Activated CD4-positive, alpha-beta T cell treated with anti-CD3 and anti-CD28 coated beads, Interleukin-2, amount 10 ng/mL, durations not matched to agents 24 days and 14 days (primary cell): ENCODE data around the gene SSX4B. TPM values are rescaled to one million over a fixed set of nuclear protein-coding genes. Genes with fewer than 3 reads are reported as not detected.
"Not testable (repeated sequence)": the region's sequence is repeated elsewhere in the genome, so short reads cannot be mapped to it uniquely, and the experiment has no call there.

Source experiments
- DNase-seq: peaks from one replicate; pipeline ENCODE4 v3.0.0; 2022
- H3K27ac Mint-ChIP-seq: one replicate; pipeline ENCODE4 v1.8.0; 2022; ENCODE audit warnings: mild to moderate bottlenecking, mixed read lengths
- H3K27me3 Mint-ChIP-seq: one replicate; pipeline ENCODE4 v1.8.0; 2022; ENCODE audit warnings: mixed read lengths
- H3K36me3 Mint-ChIP-seq: one replicate; pipeline ENCODE4 v1.8.0; 2022; ENCODE audit warnings: low read depth, mild to moderate bottlenecking, mixed read lengths
- H3K4me1 Mint-ChIP-seq: one replicate; pipeline ENCODE4 v1.8.0; 2021; ENCODE audit warnings: mixed read lengths
- H3K4me3 Mint-ChIP-seq: one replicate; pipeline ENCODE4 v1.8.0; 2022; ENCODE audit warnings: mild to moderate bottlenecking, moderate library complexity, mixed read lengths
- H3K9me3 Mint-ChIP-seq: one replicate; pipeline ENCODE4 v1.8.0; 2021; ENCODE audit warnings: mixed read lengths
- intact Hi-C: fragments of 100-400 bp; cut with micrococcal nuclease; formaldehyde crosslinking; loops from one replicate; pipeline ENCODE4 v1.15.1; 2023
- total RNA-seq: library from RNA; stranded (reverse); gene quantifications from 2 replicates; pipeline ENCODE4 v1.2.3, GENCODE V29; 2022

The SSX4B gene, protein sequence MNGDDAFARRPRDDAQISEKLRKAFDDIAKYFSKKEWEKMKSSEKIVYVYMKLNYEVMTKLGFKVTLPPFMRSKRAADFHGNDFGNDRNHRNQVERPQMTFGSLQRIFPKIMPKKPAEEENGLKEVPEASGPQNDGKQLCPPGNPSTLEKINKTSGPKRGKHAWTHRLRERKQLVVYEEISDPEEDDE
- not detected in 2 replicates for total RNA-seq

DNA sequence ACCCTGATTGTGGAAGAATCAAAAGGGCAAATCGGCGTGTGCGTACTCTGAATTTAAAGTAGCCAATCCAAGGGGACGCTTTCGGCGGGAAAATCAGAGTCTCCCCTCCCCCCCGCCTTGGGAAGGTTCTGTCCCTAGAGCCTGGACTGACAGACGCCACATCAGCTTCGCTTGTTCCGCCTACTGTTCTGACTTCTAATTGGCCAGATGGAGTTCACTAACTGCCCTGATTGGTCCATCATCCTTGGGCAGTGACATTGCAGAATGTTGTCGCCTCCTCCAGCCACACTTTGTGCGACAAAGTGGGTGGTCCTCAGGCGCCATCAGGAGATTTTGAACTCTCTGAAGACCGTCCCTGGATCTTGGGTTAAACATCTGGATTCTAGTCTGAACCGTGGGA lies at the start of gene SSX4B:
Gene SSX4B (minus strand): TSS at position 101 of the 400 bp plus-strand sequence. CDS start 588 bp downstream, outside the sequence.
- H3K27me3 Mint-ChIP-seq, DNase-seq, H3K9me3 Mint-ChIP-seq, H3K36me3 Mint-ChIP-seq, H3K4me1 Mint-ChIP-seq, H3K27ac Mint-ChIP-seq, H3K4me3 Mint-ChIP-seq, intact Hi-C loops: not testable (repeated sequence)

DNA sequence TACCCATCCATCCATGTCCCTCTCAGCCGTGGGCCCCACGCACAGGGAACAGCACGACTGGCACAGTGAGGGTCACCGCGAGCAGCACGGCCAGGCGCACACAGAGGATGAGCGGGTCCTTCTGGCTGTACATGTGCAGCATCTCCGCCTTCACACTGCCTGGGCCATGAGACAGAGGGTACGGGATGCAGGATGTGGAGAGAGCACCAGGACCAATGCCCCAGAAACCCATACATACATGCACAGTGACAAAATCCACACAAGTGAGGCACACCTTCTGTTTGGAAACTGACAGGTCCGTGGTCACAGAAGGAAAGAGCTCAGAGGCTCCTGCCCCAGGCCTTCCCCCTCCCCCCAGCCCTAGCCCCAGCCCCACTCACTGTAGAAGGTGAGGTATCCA lies 48.8 kb upstream of the SSX4B start:
- Mint-ChIP-seq H3K4me1 (peaks cover 26% of the 10 kb centered on the region), H3K27ac (no peak overlapping the region), H3K9me3 (no peaks in the 10 kb centered on the region), H3K4me3 (no peak overlapping the region), H3K36me3 (peaks cover 57% of the 10 kb centered on the region), H3K27me3 (no peaks in the 10 kb centered on the region)
- intact Hi-C loops = no loop called here
- no peak for DNase-seq

DNA sequence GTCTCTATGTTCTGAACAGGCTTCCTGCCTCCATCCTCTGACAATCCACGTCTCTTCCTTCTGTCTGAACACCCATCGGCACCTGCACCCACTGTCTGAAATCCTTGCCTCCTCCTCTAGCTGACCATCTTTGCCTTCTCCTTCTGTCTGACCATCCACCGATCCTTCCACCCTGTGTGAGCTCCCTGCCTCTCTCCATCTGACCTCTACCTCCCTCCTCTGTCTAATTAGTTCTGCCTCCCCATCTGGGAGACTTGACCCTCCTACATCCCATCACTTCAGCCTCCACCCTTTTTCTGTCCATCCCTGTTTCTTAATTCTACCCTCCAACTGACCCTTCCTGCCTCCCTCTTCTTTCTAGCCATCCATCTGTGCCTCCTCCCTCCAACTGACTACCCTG lies 48.3 kb upstream of the SSX4B start:
- intact Hi-C loops = no loop called here
- no peak for DNase-seq

DNA sequence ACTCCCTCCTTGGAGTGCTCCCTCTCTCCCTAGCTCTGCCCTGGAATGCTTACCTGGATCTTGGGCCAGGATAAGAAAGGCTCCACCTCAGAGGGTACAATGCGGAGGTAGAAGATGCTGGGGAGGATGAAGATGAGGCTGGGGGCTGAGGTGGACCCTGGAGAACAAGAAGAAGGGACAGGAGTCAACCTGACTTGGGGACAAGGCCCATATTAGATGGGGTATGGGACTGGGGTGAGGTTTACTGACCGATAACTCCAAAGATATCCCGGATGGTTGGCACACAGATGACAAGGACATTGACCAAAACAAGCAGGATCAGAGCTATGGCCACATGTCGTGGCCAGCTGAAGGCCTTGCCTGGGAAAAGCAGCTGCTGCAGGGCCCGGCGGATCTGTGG lies 47.7 kb upstream of the SSX4B start:
- intact Hi-C loops = no loop called here
- Mint-ChIP-seq H3K4me1 (peaks cover 18% of the 10 kb centered on the region), H3K9me3 (no peaks in the 10 kb centered on the region), H3K4me3 (no peak overlapping the region), H3K27ac (no peak overlapping the region), H3K27me3 (no peaks in the 10 kb centered on the region), H3K36me3 (peaks cover 48% of the 10 kb centered on the region)
- no peak for DNase-seq

More for the DNA sequence above, 48.3 kb upstream of the SSX4B start:
- H3K4me1 Mint-ChIP-seq = peaks cover 20% of the 10 kb centered on the region
- no peak overlapping the region for H3K4me3 Mint-ChIP-seq
- H3K9me3 Mint-ChIP-seq = no peaks in the 10 kb centered on the region
- H3K36me3 Mint-ChIP-seq = peaks cover 51% of the 10 kb centered on the region
- H3K27me3 Mint-ChIP-seq = no peaks in the 10 kb centered on the region
- peak overlapping the region; percentile 29 for H3K27ac Mint-ChIP-seq

DNA sequence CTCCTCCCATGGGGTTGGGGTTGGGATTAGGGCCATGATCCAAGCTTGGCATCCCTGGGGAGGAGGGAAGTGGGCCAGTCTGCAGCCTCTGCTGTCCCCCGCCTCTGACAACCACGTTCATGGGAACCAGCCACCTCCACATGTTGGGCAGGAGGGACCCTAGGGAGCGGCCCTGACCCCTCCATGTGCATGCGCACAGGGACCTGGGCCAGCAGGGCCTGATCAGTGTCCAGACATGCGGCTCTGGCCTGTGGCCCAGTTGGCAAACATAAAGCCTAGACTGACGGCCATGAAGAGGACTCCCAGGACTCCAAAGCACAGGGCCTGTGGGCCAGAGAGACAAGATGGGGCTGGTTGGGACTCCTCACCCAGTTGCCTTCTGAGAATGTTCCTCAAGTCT lies 47.0 kb upstream of the SSX4B start:
- Mint-ChIP-seq H3K9me3 (no peaks in the 10 kb centered on the region), H3K4me3 (no peak overlapping the region), H3K4me1 (peaks cover 12% of the 10 kb centered on the region), H3K27me3 (no peaks in the 10 kb centered on the region), H3K36me3 (peaks cover 41% of the 10 kb centered on the region), H3K27ac (peak overlapping the region; percentile 49)
- intact Hi-C loops = no loop called here
- no peak for DNase-seq

DNA sequence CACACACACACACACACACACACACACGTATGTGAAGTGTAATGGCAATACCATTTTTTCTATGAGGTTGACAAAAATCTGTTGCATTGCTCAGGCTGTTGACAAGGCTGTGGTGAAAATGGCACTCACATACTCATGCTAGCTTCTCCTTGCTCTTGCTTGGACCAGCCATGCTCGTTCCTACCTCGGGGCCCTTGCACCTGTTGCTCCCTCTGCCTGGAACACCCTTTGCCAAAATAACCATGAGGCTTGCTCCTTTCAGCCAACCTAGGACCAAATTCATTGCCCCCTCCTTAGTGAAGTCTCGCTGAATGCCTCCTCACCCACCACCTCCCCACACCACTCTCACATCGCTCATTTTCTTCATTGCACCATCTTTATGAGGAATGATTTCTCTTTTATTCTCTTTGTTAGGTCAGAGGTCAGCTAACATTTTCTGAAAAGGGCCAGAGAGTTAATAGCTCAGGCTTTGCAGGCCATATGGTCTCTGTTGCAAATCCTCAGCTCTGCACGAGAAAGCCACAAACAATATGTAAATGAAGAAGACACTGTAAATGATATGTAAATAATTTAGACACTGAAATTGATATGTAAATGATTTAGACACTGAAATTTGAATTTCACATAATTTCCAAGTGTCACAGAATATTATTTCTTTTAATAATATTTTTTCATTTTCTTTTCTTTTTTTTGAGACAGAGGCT lies 45.0 kb upstream of the SSX4B start:
- DNase-seq = no peak
- H3K4me1 Mint-ChIP-seq = peaks cover 8% of the 10 kb centered on the region
- H3K27me3 Mint-ChIP-seq = no peaks in the 10 kb centered on the region
- no peaks in the 10 kb centered on the region for H3K9me3 Mint-ChIP-seq
- H3K36me3 Mint-ChIP-seq = peaks cover 31% of the 10 kb centered on the region
- no peak overlapping the region for H3K4me3 Mint-ChIP-seq
- intact Hi-C loops = no loop called here
- H3K27ac Mint-ChIP-seq = no peak overlapping the region

DNA sequence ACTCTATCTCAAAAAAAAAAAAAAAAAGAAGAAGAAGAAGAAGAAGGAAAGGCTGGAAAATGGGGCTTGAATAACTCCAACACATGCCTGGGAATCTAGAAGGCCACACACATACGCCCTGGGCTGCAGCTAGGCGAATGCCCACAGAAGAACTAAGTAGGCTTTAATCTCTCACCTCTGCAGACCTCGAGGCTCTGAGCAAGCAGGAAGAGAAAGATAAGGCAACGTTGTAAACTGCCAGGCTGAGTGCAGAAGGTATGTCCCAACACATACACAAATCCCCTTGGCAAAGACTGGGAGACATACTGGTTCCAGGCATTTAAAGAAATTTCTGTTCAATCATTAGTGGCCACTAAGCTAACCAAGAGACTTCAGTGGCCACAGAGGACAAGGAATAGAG lies 39.9 kb upstream of the SSX4B start:
- Mint-ChIP-seq H3K9me3 (no peaks in the 10 kb centered on the region), H3K36me3 (peaks cover 1% of the 10 kb centered on the region), H3K4me3 (no peak overlapping the region), H3K4me1 (no peaks in the 10 kb centered on the region), H3K27me3 (no peaks in the 10 kb centered on the region), H3K27ac (no peak overlapping the region)
- intact Hi-C loops = no loop called here
- DNase-seq = no peak

DNA sequence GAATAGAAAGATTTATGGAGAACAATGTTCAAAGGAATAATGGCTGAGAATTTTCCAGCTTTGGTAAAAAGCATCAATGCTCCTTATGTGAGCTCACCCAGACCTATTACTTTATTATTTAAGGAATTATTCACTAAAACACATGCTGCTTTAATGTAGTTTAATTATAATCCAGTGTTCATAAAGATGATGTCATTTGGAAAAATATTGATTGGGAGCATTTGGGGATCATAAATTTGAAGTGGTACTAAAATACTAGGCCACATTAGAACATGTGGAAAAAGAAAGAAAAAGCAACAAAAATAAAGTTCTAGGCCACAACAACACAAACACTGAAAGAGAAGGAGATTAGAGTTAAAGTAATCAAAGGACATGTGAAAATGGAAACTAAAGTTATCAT lies 38.3 kb upstream of the SSX4B start:
- DNase-seq = no peak
- Mint-ChIP-seq H3K27ac (no peak overlapping the region), H3K4me1 (no peaks in the 10 kb centered on the region), H3K27me3 (no peaks in the 10 kb centered on the region), H3K9me3 (no peaks in the 10 kb centered on the region), H3K4me3 (no peak overlapping the region), H3K36me3 (no peaks in the 10 kb centered on the region)
- intact Hi-C loops = no loop called here

DNA sequence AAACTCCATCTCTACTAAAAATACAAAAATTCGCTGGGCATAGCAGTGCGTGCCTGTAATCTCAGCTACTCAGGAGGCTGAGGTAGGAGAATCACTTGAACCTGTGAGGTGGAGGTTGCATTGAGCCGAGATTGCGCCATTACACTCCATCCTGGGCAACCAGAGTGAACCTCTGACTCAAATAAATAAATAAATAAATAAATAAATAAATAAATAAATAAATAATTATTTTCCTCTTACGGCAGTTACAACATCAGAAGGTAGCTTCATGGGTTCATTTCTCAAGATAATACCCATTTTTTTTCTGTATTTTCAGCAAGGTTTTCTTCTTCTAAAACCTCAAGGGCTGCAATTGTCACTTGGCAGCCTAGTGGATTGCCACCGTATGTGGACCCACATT lies 35.4 kb upstream of the SSX4B start:
- H3K27me3 Mint-ChIP-seq, intact Hi-C loops, H3K36me3 Mint-ChIP-seq, H3K4me3 Mint-ChIP-seq, H3K9me3 Mint-ChIP-seq, H3K4me1 Mint-ChIP-seq, H3K27ac Mint-ChIP-seq, DNase-seq: not testable (repeated sequence)

DNA sequence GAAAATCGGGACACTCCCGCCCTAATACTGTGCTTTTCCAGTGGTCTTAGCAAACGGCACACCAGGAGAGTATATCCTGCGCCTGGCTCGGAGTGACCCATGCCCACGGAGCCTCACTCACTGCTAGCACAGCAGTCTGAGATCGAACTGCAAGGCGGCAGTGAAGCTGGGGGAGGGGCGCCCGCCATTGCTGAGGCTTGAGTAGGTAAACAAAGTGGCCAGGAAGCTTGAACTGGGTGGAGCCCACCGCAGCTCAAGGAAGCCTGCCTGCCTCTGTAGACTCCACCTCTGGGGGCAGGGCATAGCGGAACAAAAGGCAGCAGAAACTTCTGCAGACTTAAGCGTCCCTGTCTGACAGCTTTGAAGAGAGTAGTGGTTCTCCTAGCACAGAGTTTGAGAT lies 22.0 kb upstream of the SSX4B start:
- intact Hi-C loops, H3K9me3 Mint-ChIP-seq, DNase-seq, H3K36me3 Mint-ChIP-seq, H3K27me3 Mint-ChIP-seq, H3K4me1 Mint-ChIP-seq, H3K27ac Mint-ChIP-seq, H3K4me3 Mint-ChIP-seq: not testable (repeated sequence)

DNA sequence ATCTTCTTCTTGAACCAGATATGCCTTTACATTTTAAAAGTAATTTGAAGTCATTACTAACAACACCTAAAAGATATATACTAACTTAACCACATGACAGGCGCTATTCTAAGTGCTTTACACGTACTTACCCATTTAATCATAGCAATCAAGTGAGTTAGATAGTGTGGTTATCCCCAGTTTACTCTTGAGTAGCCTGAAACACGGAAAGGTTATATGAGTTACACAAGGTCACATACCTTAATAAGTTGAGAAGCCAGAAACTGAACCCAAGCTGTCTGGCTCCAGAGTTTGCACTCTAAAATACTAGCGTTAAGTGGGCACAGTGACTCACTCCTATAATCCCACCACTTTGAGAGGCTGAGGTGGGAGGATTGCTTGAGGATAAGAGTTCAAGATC lies 18.4 kb upstream of the SSX4B start:
- H3K4me1 Mint-ChIP-seq, H3K27ac Mint-ChIP-seq, DNase-seq, H3K4me3 Mint-ChIP-seq, H3K9me3 Mint-ChIP-seq, H3K36me3 Mint-ChIP-seq, intact Hi-C loops, H3K27me3 Mint-ChIP-seq: not testable (repeated sequence)

DNA sequence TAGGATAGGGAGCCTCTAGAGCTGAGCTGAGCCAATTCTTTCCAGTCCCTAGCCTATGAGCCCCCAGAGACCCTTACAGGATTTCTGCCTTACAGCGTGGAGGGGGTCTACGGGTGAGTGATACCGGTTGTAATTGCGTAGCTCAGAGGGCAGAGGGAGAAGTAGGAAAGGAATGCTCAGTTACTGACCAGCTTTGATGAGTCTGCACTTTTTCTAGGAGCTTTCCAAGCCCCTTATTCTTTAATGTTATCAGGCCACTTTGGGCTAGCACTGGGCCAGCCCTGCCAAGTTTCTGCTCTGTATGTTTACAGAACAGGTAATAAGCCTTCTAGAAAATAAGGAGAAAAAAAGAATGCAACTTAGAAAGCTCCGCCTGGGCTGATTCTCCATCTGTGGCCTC lies 17.8 kb upstream of the SSX4B start:
- DNase-seq, intact Hi-C loops, H3K27ac Mint-ChIP-seq, H3K27me3 Mint-ChIP-seq, H3K4me1 Mint-ChIP-seq, H3K4me3 Mint-ChIP-seq, H3K9me3 Mint-ChIP-seq, H3K36me3 Mint-ChIP-seq: not testable (repeated sequence)

DNA sequence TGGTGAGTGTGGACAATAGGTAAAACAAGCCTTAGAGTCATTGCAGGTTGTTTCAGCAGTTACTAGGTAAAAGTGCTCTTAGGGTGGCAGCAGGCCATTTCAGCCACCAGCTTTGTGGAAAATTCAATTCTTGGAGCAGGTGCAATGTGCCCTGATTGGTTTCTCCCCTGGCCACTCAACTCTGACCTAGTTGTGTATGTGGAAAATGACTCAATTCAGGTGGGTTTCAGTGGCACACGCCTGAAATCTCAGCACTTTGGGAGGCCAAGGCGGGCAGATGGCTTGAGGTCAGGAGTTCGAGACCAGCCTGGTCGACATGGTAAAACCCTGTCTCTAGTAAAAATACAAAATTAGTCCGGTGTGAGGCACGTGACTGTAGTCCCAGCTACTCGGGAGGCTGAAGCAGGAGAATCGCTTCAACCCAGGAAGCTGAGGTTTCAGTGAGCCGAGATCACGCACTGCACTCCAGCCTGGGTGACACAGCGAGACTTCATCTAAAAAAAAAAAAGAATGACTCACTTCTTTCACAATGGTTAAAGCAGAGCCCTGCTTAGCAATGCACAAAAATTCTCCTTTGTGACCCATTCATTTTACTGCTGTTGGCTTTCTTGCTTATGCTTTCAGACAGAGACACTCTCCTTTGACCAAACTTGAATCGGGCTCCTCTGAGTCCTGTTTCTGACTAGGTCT lies 15.4 kb upstream of the SSX4B start:
- H3K4me1 Mint-ChIP-seq, H3K4me3 Mint-ChIP-seq, DNase-seq, H3K27me3 Mint-ChIP-seq, H3K27ac Mint-ChIP-seq, H3K36me3 Mint-ChIP-seq, H3K9me3 Mint-ChIP-seq, intact Hi-C loops: not testable (repeated sequence)

DNA sequence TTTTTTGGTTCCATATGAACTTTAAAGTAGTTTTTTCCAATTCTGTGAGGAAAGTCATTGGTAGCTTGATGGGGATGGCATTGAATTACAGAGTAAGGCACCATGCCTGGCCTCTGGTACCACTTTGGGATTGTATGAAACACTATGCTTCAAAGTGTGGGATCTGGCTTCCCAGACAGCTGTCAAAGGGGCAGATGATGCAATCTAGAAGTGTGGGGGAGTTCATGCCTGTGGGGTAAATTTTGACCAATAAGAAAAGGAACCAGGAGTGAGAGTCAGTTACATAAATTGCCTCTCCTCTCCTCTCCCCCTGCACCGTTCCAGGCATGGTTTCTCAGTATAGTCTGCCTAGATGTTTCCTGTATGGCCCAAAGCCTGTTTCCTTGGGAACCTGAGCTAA lies 13.9 kb downstream of the SSX4B start:
- H3K4me1 Mint-ChIP-seq, H3K36me3 Mint-ChIP-seq, intact Hi-C loops, H3K27ac Mint-ChIP-seq, H3K4me3 Mint-ChIP-seq, H3K27me3 Mint-ChIP-seq, H3K9me3 Mint-ChIP-seq: not testable (repeated sequence)
- DNase-seq = peak; percentile 6
